ENCODE data around the gene HSPA9.
"Not testable (repeated sequence)": the region's sequence is repeated elsewhere in the genome, so short reads cannot be mapped to it uniquely, and the experiment has no call there.

Gene HSPA9

DNA sequence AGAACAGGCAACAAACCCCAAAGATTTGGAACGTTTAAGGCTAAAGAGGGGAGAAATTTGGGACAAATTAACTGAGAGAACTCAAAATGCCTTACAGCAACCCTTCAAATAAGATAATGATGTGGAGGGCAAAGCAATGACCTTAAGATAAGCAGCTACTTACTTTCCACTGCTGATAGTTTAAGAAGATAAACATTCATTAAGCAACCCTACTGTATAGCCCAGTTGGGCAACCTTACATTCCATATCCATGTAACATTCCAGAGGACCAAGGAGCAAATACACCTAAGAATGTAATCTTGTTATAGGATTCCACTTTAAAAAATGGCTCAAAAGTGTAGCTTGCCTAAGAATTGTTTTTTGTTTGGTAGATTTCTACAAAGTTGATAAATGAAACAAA, 47.0 kb downstream of the HSPA9 start:
- no peak for DNase-seq

DNA sequence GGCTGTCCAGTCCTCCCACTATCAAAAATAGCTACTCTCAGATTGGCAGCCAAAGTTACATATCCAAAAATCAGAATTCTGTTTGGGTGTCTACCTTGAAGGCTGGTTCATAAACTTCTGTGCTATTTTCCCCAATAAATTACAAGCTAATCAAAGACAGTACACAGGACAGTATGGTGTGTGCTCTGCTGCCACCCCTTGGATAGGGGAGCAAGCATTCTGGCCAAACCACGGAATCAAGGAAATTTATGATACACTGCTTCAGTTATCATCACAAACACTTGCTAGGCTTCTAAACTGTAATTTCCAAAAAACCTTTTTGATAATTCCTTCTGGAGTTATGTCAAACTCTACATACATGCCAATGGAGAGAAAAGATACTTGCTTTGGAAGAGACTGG, 48.0 kb downstream of the HSPA9 start:
- DNase-seq: no peak

DNA sequence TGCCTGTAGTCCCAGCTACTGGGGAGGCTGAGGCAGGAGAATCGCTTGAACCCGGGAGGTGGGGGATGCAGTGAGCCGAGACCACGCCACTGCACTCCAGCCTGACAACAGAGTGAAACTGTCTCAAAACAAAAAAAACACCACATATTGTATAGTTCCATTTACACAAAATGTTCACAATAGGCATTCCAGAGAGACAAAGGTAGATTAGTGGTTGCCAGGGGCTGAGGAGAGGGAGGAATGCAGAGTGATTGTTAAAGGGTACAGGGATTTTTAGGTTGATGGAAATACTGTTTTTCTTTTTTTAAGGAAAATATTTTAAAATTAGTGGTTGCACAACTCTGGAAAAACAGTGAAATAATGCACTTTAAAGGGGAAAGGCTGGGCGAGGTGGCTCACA, 51.8 kb downstream of the HSPA9 start:
- no peak for DNase-seq

DNA sequence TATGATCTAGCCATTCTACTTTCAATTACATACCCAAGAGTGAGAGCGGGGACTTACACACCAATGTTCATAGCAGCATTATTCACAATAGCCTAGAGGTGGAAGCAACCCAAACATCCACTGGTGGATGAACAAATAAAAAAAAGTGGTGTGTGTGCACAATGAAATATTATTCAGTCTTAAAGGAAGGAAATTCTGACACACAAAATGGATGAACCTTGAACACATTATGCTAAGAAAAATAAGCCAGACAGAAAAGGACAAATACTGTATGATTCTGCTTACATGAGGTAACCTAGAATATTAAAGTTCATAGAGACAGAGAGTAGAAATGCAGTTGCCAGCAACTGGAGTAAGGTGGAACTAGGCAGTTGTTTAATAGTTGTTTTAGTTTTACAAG, 54.2 kb downstream of the HSPA9 start:
- no peak for DNase-seq

DNA sequence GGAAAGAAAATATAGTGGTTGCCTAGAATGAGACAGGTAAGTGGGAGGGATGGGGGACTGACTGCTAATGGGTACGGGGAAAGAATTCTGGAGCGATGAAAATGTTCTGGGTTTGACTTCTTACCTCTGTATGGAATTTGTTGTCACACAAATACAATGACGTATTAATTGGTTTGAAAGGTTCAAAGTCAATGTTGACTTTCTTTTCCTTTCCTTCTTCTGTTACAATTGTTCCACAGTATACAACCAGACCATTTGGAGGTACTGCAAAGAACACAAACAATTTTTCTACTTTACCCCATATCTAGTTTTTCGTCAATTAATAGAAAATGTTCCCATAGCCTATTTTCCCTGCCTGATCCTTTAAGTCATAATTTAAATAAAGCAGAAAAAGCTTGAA, 57.8 kb downstream of the HSPA9 start:
- DNase-seq: no peak

DNA sequence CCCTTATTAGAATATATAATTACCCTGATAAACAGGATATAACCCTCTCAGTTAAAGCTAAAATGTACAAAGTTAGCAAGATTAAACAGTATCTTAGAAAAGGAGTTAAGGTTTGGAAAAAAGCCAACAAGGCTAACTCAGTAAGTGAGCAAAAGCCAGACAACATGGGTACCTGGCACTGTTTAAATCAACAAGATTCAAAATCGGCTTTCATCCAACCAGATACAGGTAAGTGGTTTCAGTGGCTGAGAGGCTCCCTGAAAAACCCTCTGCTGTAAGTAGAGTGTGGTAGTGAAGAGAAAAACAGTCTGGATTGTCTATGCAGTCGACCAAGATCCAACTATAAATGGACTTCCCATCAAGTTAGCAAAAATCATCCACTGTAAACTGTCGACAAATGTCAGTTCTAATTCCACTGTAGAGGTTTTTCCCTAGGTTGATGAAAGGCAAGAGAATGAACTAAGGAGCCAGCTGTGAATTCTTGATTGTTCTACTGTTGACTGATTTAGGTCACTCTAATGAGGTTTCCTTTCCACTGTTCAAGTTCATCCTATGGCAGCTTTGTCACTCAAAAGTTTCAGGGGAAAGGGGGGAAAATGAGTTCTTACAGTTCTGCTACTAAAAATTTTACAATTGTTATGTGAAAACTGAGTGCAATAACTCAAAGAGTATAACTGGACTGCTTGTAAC, 59.5 kb downstream of the HSPA9 start:
- no peak for DNase-seq

DNA sequence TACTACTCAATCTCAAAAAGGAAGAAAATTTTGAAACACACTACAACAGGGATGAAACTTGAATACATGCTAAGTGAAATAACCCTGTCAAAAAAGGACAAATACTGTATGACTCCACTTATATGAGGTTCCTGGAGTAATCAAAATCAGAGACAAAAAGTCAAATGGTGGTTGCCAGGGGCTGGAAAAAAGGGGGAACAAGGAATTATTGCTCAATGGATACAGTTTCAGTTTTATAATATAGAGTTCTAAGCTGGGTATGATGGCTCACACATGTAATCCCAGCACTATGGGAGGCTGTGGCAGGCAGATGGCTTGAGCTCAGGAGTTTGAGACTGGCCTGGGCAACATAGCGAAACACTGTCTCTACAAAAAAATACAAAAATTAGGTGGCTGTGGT, 61.2 kb downstream of the HSPA9 start:
- no peak for DNase-seq

DNA sequence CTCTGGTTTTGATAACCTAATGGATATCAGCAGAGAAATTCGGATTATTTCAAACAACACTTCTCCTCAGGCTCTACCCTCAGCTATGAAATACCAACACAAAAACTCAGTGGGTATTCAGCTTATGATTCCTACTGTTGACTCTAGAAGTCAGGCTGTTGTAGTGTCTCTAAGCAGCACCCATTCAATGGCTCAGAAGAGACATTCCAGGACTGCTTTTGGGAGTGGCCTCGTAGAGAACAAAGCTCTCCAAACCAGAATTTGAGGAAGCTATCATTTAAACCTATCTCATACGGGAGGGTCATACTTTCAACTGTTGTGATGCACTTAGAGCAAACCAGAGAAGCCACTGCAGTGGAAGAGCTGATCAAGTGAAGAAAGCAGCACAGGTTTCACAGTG, 66.2 kb downstream of the HSPA9 start:
- no peak for DNase-seq

DNA sequence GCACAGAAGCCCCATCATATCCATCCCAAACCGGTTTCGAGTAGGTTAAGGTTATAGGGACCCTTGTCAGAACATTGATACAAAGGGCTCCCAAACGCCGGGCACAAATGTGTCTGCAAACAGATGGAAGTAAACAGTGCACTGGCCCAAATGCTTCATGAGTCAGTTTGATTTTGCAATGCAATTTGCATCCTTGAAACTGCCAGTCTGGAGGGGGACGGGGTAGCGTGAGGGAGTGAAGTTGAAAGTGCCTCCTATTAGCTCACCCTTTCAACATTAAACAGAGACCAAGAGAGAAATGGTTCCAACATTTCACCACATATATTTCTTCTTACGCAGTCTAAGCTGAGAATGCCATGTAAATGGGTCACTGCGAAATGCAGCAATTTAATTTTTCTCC, 67.7 kb downstream of the HSPA9 start:
- DNase-seq: not testable (repeated sequence)

DNA sequence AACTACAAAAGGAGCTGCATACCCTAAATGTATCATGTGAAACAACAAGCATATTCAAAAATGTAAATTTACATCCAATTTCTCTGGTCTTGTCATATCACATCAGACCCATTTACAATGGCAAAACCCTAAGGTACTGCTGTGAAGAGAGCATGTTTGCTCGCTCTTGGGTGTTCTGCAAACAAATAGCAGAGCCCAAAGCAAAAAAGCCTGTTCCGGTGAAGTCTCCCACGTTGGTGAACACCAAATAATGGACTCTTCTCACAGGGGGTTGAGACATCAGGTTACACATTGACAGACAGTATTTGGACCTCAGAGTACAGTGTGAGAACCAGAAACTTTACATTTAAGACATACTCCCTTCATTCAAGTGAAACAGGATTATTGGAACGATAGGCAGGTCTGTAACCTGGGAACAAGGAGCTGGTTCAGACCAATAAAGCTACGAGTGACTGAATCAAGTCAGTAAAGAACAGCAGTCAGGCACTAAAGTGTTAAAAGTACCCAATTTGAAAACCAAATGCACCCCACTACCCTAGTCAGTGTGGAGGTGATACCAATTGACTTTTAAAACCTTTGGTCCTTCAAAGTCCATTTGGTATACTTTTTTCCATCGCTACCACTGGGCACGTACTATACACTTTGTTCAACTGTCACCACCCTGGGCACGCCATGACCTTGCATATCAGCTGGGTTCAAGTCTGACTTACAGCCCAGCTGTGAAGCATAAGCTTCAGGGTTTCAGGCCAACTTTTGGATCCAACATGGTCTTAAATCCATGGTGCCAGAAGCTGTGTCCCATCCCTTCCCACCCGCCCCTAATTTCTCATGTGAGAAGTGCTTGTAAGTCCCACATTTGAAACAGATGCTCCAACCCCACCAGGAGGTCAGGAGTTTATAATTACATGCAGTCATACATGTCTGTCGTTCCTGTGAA, 68.6 kb downstream of the HSPA9 start:
- DNase-seq: no peak

DNA sequence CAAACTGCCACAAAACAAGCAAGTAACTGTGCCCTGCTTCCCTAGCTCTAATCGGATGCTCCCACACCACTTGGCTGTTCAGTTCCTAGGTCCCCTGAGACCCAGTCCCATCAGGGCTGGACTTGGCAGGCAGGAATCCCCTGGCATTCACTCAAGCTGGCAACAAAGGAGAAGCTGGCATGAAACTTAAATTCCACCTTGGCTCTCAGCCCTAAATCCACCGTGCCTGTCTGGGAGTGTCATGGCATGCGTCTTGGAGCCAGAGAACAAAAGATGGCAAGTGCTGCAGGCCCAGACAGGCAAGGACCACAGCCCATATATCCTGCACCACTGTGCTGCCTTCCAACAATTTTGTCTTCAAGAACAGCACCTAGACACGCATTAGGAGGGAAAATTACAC, 70.4 kb downstream of the HSPA9 start:
- no peak for DNase-seq
